ENCODE results near the gene SCUBE1.

The SCUBE1 gene

GRCh38 chr22:43343262-43343669 lies at the start of gene SCUBE1:
TSS of gene SCUBE1 (minus strand) at chr22:43343372. CDS start at chr22:43343261, 111 bp downstream.
- DNase-seq, result peak in 9 of 56 donors; percentile 1 to 33 (median 12)

GRCh38 chr22:43392385-43392989 lies 49.3 kb upstream of the SCUBE1 start:
- no peak for DNase-seq

GRCh38 chr22:43391306-43391705 lies 48.1 kb upstream of the SCUBE1 start:
- no peak for DNase-seq

DNA sequence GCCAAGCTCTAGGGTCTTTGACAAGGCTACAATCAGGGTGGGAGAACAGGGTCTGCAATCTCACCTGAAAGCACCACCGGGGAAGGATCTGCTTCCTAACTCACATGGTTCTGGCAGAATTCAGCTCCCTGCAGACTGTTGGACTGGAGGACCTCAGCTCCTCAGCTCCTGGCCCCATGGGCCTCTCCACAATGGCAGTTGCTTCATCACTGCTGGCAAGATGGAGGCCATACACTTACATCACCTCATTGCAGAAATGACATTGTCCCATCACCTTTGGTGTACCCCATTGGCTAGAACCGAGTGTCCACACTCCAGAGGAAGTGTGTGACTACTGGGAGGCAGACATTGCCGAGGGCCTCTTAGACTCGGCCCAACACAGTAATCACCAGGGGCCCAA lies 47.7 kb upstream of the SCUBE1 start:
- DNase-seq, result no peak

- no peak for DNase-seq
Observed at GRCh38 chr22:43390166-43390565, 47.0 kb upstream of the SCUBE1 start.

- no peak for DNase-seq
Observed at GRCh38 chr22:43389227-43389836, 46.2 kb upstream of the SCUBE1 start.

GRCh38 chr22:43388420-43388851 lies 45.3 kb upstream of the SCUBE1 start:
- DNase-seq, result peak in 51 of 56 donors; percentile 9 to 85 (median 47)

DNA sequence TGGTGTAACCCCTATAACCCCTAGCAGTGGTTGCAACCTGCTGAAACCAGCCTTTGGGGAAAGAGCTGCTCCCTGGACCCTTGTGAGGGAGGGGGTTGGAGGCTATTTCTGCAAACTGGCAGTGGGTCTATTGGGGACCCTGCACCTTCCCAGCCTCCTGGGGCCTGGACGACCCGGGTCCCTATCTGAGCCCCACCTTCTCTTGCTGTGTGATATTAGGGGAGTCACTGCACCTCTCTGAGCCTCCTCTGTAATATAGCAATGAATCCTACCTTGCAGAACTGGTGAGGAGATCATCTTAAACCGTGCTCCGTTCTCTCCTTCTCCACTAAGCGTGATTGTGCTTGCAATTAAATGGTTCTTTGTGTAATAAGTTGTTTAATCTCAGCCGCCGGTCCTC lies 44.6 kb upstream of the SCUBE1 start:
- DNase-seq, result no peak

GRCh38 chr22:43385770-43386641 lies 42.8 kb upstream of the SCUBE1 start:
- peak in 51 of 56 donors; percentile 8 to 82 (median 58) for DNase-seq

DNA sequence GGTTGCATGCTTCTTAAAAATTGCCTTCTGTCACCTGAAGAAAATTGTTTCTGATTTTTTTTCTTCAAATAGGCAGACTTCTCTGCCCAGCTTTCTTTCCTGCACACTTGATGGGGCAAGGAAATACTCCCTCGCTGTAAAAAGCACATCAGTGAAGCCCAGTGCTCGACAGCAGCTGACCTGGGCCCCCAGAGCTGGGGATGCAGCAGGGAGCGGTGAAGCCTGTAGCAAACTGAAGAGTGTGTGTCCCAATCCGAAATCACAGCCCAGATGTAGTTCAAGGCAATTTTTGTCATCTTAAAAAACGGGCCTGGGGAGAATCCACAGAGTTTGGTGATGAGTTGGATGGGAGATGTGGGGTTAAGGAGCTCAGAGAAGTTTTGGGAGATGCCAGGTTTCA lies 41.7 kb upstream of the SCUBE1 start:
- no peak for DNase-seq

DNA sequence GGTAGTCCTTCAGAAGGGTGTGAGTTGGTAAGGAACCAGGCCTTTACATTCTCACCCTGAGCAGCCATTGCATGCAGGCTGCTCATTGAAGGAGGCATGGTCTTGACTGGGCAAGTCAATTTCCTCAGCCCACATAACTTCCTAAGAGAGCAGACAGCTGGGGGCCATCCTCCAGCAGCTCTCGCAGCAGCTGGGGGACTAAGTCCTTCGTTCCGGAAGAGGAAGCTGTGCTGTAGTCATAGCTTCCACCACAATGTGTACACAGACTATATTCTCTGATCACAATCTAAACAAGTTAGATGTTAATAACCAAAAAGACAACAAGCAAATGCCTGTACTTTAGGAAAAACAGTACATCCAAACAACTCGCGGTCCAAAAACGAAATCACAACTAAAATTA lies 38.5 kb upstream of the SCUBE1 start:
- no peak for DNase-seq

- peak in 1 of 56 donors; percentile 11 for DNase-seq
Observed at GRCh38 chr22:43377896-43378704, 34.9 kb upstream of the SCUBE1 start.

- DNase-seq, result no peak
Observed at GRCh38 chr22:43377548-43377895, 34.4 kb upstream of the SCUBE1 start.

DNA sequence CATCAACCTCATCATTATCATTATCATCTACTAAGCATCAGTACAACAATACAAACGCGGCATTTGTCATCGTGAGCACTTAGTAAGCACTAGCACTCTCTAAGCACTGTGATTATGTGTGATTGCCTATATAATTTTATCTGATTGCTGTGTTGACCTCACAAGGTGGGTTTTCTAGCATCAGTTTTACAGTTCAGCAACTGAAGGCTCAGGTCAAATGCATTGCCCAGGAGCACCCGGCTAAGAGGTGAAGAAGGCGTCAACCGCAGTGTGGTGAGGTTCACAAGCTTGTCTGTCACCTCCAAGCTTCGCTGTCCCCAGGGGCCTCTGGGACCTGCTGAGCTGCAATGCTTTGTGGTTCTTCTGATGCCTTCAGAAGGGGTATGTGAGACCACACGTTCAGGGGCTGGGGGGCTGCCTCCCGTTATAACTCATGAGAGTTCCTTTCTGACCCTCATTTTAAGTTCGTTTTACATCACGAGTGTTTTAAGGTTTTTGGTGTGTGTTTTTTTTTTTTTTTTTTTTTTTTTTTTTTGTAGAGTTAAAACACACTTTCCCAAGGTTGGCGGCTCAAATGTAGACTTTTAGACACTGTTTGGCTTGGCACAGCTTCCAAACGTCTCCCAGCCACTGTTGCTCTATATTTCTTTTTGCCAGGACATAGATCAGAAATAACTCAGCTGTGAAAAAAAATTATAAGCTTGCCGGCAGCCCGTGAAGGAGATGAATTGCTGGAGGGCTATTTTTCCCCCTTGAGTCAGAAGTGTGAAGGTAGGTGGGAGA lies 33.8 kb upstream of the SCUBE1 start:
- DNase-seq, result no peak

- no peak for DNase-seq
Observed at GRCh38 chr22:43375951-43376455, 32.8 kb upstream of the SCUBE1 start.

- no peak for DNase-seq
Observed at GRCh38 chr22:43370036-43370435, 26.9 kb upstream of the SCUBE1 start.

- DNase-seq, result no peak
Observed at GRCh38 chr22:43365715-43366440, 22.7 kb upstream of the SCUBE1 start.

DNA sequence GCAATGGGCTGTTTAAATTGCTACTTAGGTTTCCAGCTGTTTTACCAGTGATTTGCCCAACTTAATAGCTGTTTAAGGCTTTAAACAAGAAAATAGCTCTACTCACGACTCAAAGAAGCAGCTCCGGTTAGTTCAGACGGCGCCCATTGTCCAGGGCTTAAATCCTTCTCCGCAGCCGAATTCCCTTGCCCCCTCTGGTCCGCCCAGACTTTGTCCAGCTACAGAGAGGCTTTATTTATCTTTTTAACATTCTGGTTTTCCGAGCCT lies 20.9 kb upstream of the SCUBE1 start:
- DNase-seq, result no peak

DNA sequence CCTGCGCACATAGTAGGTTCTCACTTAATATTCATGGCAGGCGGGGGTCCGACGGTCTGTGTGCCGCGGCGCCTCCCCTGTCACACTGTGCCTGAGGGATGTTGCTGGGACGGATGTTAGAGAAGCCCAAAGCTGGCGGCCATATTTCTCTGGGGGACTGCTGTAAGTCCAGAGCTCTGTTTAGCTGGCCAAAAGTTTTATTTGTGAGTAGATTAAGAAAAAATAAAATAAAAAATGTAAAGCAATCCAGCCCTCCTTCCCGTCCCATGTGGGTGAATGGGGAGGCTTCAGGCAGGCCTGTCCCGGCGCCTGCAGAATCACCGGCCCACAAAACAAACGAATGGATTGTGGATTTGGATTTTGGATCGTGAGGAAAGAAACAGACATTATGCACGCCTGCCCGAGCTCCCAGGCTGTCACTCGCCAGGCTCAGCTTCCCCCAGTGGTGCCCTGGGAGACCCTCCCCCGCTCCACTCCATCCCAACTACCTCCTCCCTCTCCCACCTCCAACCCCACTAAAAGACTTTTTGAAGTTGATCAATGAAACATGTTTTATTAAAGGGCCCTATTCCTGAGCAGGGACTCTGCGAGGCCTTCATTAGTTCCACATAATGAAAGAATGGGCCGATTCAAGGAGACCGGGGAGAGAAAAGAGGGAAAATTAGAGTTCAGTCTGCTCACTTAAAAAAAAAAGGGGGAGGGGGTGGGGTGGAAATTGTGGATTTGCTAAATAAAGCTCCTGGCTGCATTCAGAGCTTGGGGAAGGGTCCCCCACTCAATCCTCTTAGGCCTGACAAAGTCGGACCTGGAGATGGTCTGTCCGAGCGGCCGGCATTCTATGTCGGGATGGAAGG lies 20.4 kb upstream of the SCUBE1 start:
- no peak for DNase-seq

Measured in nucleus accumbens (tissue), 56 donors.